Measurements from ENCODE around the gene BCO1.
A peak's percentile ranks its signal among the peaks of the same experiment; 100 is the strongest.

Gene BCO1

DNA sequence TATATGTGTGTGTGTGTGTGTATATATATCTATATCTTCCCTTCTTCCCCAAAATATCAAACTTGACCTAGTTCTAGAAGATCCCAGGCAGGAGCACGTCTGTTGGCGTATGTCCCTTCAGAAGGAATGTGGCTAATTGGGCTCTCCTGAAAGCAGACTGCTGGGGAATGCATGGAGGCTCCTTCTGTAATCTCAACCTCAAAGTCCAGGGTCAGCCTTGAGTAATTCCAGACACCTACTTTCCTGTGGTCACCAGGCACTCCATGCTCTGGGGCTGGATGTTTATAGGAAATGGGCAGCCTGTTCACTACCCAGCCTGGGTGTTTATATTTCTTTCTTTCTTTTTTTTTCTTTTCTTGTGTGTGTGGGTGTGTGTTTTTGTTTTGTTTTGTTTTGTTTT, 13.4 kb downstream of the BCO1 start:
- Histone ChIP-seq H3K4me1 (ENCODE audit: control insufficient read depth, insufficient read depth, low read length) (no peaks in the 10 kb centered on the region), H3K27ac (ENCODE audit: extremely low read depth, low read depth, low read length) (no peak overlapping the region), H3K4me3 (ENCODE audit: low read depth, low read length) (no peak overlapping the region), H3K36me3 (ENCODE audit: control insufficient read depth in 2 of 2, insufficient read depth in 1 of 2, low read length in 2 of 2) (no peaks in the 10 kb centered on the region), H3K9me3 (ENCODE audit: control insufficient read depth, insufficient read depth, low read depth, low read length) (no peaks in the 10 kb centered on the region)
- TF ChIP-seq ZNF18 (tag by site-specific recombination; IDR thresholded peaks at IDR 0.05): no peak
- 0 out of 2 replicates have a peak, but pooled peaks have one; percentile 16 for TF ChIP-seq ZFHX2 (tag by site-specific recombination; conservative IDR thresholded peaks at IDR 0.05)
- TF ChIP-seq ZNF266 (tag by site-specific recombination; IDR thresholded peaks at IDR 0.05; ENCODE audit: low read depth): no peak
- no peak for TF ChIP-seq KLF8 (tag by site-specific recombination; IDR thresholded peaks at IDR 0.05)
- ChIA-PET POLR2A (no interaction called here), CTCF (no interaction called here)

GRCh38 chr16:81253141-81253540, 14.7 kb downstream of the BCO1 start:
- Histone ChIP-seq H3K4me3 (ENCODE audit: low read depth, low read length) (no peak overlapping the region), H3K9me3 (ENCODE audit: control insufficient read depth, insufficient read depth, low read depth, low read length) (no peaks in the 10 kb centered on the region), H3K36me3 (ENCODE audit: control insufficient read depth in 2 of 2, insufficient read depth in 1 of 2, low read length in 2 of 2) (no peaks in the 10 kb centered on the region), H3K4me1 (ENCODE audit: control insufficient read depth, insufficient read depth, low read length) (no peaks in the 10 kb centered on the region), H3K27ac (ENCODE audit: extremely low read depth, low read depth, low read length) (no peak overlapping the region)
- ChIA-PET CTCF (no interaction called here), POLR2A (no interaction called here)
- TF ChIP-seq ZNF600 (tag by site-specific recombination; IDR thresholded peaks at IDR 0.05): no peak
- TF ChIP-seq ELK4 (IDR thresholded peaks at IDR 0.05; ENCODE audit: borderline replicate concordance, low read depth, low read length): no peak
- no peak for TF ChIP-seq ZSCAN23 (tag by site-specific recombination; IDR thresholded peaks at IDR 0.05)
- no peak for TF ChIP-seq ZNF239 (tag by site-specific recombination; IDR thresholded peaks at IDR 0.05)
- TF ChIP-seq TCF7L2 (IDR thresholded peaks at IDR 0.05; ENCODE audit: borderline replicate concordance, low read depth, low read length): no peak
- no peak for TF ChIP-seq REPIN1 (tag by site-specific recombination; IDR thresholded peaks at IDR 0.05; ENCODE audit: low read depth)
- TF ChIP-seq ZNF10 (tag by site-specific recombination; IDR thresholded peaks at IDR 0.05): no peak
- TF ChIP-seq ZNF571 (tag by site-specific recombination; IDR thresholded peaks at IDR 0.05): no peak
- no peak for TF ChIP-seq ZNF18 (tag by site-specific recombination; IDR thresholded peaks at IDR 0.05)
- no peak for TF ChIP-seq ZNF777 (tag by site-specific recombination; IDR thresholded peaks at IDR 0.05; ENCODE audit: borderline replicate concordance)
- TF ChIP-seq ZBTB44 (tag by site-specific recombination; IDR thresholded peaks at IDR 0.05): no peak
- TF ChIP-seq, protein P1, sequence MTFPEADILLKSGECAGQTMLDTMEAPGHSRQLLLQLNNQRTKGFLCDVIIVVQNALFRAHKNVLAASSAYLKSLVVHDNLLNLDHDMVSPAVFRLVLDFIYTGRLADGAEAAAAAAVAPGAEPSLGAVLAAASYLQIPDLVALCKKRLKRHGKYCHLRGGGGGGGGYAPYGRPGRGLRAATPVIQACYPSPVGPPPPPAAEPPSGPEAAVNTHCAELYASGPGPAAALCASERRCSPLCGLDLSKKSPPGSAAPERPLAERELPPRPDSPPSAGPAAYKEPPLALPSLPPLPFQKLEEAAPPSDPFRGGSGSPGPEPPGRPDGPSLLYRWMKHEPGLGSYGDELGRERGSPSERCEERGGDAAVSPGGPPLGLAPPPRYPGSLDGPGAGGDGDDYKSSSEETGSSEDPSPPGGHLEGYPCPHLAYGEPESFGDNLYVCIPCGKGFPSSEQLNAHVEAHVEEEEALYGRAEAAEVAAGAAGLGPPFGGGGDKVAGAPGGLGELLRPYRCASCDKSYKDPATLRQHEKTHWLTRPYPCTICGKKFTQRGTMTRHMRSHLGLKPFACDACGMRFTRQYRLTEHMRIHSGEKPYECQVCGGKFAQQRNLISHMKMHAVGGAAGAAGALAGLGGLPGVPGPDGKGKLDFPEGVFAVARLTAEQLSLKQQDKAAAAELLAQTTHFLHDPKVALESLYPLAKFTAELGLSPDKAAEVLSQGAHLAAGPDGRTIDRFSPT (tag by site-specific recombination; IDR thresholded peaks at IDR 0.05): no peak
- TF ChIP-seq OSR2 (tag by site-specific recombination; IDR thresholded peaks at IDR 0.05): no peak

All from HEK293 (cell line).